Activated CD4-positive, alpha-beta T cell treated with anti-CD3 and anti-CD28 coated beads for 24 hours (primary cell): ENCODE results near the gene RRM2.

Experiments
- DNase-seq, 2 donors: peaks; one replicate each; pipeline ENCODE4 v3.0.0-alpha.2; 2020; ENCODE audit warnings: low read depth in 2 of 2

Gene RRM2

GRCh38 chr2:10171006-10171800, 48.7 kb downstream of the RRM2 start:
- no peak for DNase-seq

- no peak for DNase-seq
Measured at GRCh38 chr2:10172033-10172871, 49.7 kb downstream of the RRM2 start.

GRCh38 chr2:10173258-10174005, 50.9 kb downstream of the RRM2 start:
- no peak for DNase-seq

GRCh38 chr2:10174173-10174572, 51.6 kb downstream of the RRM2 start:
- no peak for DNase-seq

- DNase-seq = no peak
Measured at GRCh38 chr2:10175441-10175840, 52.9 kb downstream of the RRM2 start.

GRCh38 chr2:10178751-10179150, 56.2 kb downstream of the RRM2 start:
- DNase-seq = no peak

GRCh38 chr2:10179422-10179821, 56.9 kb downstream of the RRM2 start:
- DNase-seq = no peak

GRCh38 chr2:10180229-10180628, 57.7 kb downstream of the RRM2 start:
- no peak for DNase-seq
